22Rv1 (cell line): ENCODE measurements around the gene PTX4.

Source experiments
- CTCF ChIP-seq: fragments of 450-650 bp; IDR thresholded peaks from 2 replicates; pipeline ENCODE4 v1.5.1; 2017; ENCODE audit warnings: mild to moderate bottlenecking
- ZFX ChIP-seq: fragments of 450-650 bp; IDR thresholded peaks from 2 replicates; pipeline ENCODE4 v1.6.1; 2017; ENCODE audit warnings: antibody characterized with exemption, borderline replicate concordance

DNA sequence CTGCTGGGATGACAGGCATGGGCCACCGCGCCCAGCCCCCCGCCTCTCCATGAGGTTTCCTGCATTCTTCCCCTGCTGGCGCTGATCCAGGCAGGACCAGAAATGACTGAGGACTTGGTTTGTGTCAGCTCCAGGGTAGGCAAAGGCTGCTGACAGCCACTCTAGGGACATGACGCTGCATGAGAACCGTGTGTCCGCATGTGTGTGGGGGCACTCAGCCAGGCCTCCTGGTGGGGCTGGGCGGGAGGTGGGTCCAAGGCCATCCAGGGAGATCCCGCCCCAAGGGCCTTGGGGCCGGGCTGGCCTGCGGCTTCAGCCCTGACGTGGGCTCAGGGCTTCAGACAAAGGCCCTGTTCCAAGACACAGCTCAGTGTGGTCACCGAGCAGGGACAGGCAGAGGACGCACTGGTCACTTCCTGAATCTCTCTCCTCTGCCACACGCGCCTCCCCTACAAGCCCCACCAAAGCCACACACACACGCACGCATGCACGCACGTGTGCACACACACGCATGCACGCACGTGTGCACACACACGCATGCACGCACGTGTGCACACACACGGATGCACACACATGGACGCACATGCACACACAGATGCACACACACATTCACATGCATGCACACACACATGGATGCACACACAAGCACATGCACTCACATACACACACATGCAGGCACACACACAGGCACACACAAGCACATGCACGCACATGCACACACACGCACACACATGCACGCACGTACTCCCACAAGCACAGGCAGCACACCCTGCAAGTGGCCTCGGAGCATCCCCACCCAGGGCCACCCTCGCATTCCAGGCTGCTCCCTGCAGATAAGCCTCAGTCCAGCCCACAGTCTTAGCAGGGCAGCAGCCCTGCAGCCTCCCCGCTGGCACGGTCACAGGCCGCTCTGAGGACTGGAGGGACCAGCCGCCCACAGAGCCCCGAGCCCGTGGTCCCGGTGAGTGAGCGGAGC lies 39.4 kb upstream of the PTX4 start:
- TF ChIP-seq CTCF (no peak), ZFX (no peak)
